Prostate gland (tissue), 2 donors: ENCODE measurements around the gene GBGT1.

Experiments used
- CTCF ChIP-seq, 4 experiments: fragments of 200-600 bp in 2 of 4; fragments of 450-650 bp in 2 of 4; sonication (generic) in 2 of 4; IDR thresholded peaks; 1 replicate in 3 of 4; 2 replicates in 1 of 4; pipeline ENCODE4 v1.5.1; 2016 to 2019; ENCODE audit warnings: antibody characterized with exemption in 4 of 4, mild to moderate bottlenecking in 2 of 4, moderate library complexity in 2 of 4
- POLR2A ChIP-seq: fragments of 450-650 bp; IDR thresholded peaks from one replicate; pipeline ENCODE4 v1.6.1; 2016; ENCODE audit warnings: antibody characterized with exemption, mild to moderate bottlenecking

GRCh38 chr9:133109931-133110650 lies 53.6 kb downstream of the GBGT1 start:
- TF ChIP-seq CTCF (IDR thresholded peaks at IDR 0.05): no peak
- TF ChIP-seq POLR2A: no peak
